HFFc6 (cell line): ENCODE results near the gene ANKRD17. TPM values are rescaled to one million over a fixed set of nuclear protein-coding genes. Genes with fewer than 3 reads are reported as not detected.

Experiments used
- DNase-seq: peaks from one replicate; pipeline ENCODE4 v3.0.0-alpha.2; 2018
- H3K27ac Mint-ChIP-seq: 2 replicates; pipeline ENCODE4 v1.8.0; 2020; ENCODE audit warnings: mild to moderate bottlenecking, mixed read lengths
- H3K27me3 Mint-ChIP-seq: 2 replicates; pipeline ENCODE4 v1.8.0; 2021; ENCODE audit warnings: mild to moderate bottlenecking, moderate library complexity, mixed read lengths; ENCODE audit not compliant: insufficient read depth
- H3K36me3 Mint-ChIP-seq: 2 replicates; pipeline ENCODE4 v1.8.0; 2021; ENCODE audit warnings: low read depth, mixed read lengths
- H3K4me1 Mint-ChIP-seq: 2 replicates; pipeline ENCODE4 v1.8.0; 2020; ENCODE audit warnings: low read depth, mixed read lengths
- H3K4me3 Mint-ChIP-seq: 2 replicates; pipeline ENCODE4 v1.8.0; 2020; ENCODE audit warnings: mild to moderate bottlenecking, moderate library complexity, mixed read lengths
- H3K9me3 Mint-ChIP-seq: 2 replicates; pipeline ENCODE4 v1.8.0; 2020; ENCODE audit warnings: mild to moderate bottlenecking, mixed read lengths
- CTCF ChIP-seq: fragments of 200-600 bp; sonication (generic); IDR thresholded peaks from 2 replicates; pipeline ENCODE4 v1.5.0; 2021; ENCODE audit warnings: antibody characterized with exemption, mild to moderate bottlenecking
- total RNA-seq, 6 experiments: library from RNA; stranded (reverse); fragmentation: NEBNext Ultra II Directional; extraction: Animal tissue kit (Norgen Biotek cat#: 25700); gene quantifications; 2 replicates in 1 of 6; 3 replicates in 5 of 6; pipeline ENCODE4 v1.2.3, GENCODE V29; 2021

ANKRD17 gene
- total RNA-seq, 6 experiments from 2014 or later, result 51.7 to 61.0 (median 56.4) TPM

GRCh38 chr4:73194064-73194463 lies 64.5 kb downstream of the ANKRD17 start:
- Mint-ChIP-seq H3K4me1 (peaks cover 50% of the 10 kb centered on the region), H3K27ac (no peak overlapping the region), H3K4me3 (no peak overlapping the region), H3K27me3 (no peaks in the 10 kb centered on the region), H3K36me3 (peaks cover 13% of the 10 kb centered on the region; the same call in 1 of the 2 replicates), H3K9me3 (peaks cover 6% of the 10 kb centered on the region; the same call in 1 of the 2 replicates)
- no peak for DNase-seq
- TF ChIP-seq CTCF, result no peak

GRCh38 chr4:73193659-73194058 lies 64.9 kb downstream of the ANKRD17 start:
- Mint-ChIP-seq H3K27ac (no peak overlapping the region), H3K4me1 (peaks cover 50% of the 10 kb centered on the region), H3K36me3 (peaks cover 17% of the 10 kb centered on the region; the same call in 1 of the 2 replicates), H3K4me3 (no peak overlapping the region), H3K9me3 (peaks cover 6% of the 10 kb centered on the region; the same call in 1 of the 2 replicates), H3K27me3 (no peaks in the 10 kb centered on the region)
- no peak for TF ChIP-seq CTCF
- no peak for DNase-seq

GRCh38 chr4:73193155-73193554 lies 65.4 kb downstream of the ANKRD17 start:
- Mint-ChIP-seq H3K4me1 (peaks cover 47% of the 10 kb centered on the region), H3K27me3 (peaks cover 3% of the 10 kb centered on the region; the same call in 1 of the 2 replicates), H3K4me3 (no peak overlapping the region), H3K36me3 (peaks cover 21% of the 10 kb centered on the region; the same call in 1 of the 2 replicates), H3K27ac (no peak overlapping the region), H3K9me3 (peaks cover 6% of the 10 kb centered on the region; the same call in 1 of the 2 replicates)
- no peak for TF ChIP-seq CTCF
- no peak for DNase-seq

- H3K36me3 Mint-ChIP-seq, result peaks cover 21% of the 10 kb centered on the region
- H3K27me3 Mint-ChIP-seq, result peaks cover 3% of the 10 kb centered on the region; the same call in 1 of the 2 replicates
- no peak for DNase-seq
- H3K4me3 Mint-ChIP-seq, result no peak overlapping the region
- H3K9me3 Mint-ChIP-seq, result peaks cover 6% of the 10 kb centered on the region; the same call in 1 of the 2 replicates
- TF ChIP-seq CTCF, result no peak
- H3K4me1 Mint-ChIP-seq, result peaks cover 42% of the 10 kb centered on the region
- H3K27ac Mint-ChIP-seq, result no peak overlapping the region
Measured at GRCh38 chr4:73189274-73189810, 69.3 kb downstream of the ANKRD17 start.

- Mint-ChIP-seq H3K36me3 (peaks cover 21% of the 10 kb centered on the region), H3K4me3 (no peak overlapping the region; the same call in 1 of the 2 replicates), H3K27ac (peak overlapping the region; percentile 16; the same call in 1 of the 2 replicates), H3K27me3 (peaks cover 3% of the 10 kb centered on the region), H3K4me1 (peaks cover 28% of the 10 kb centered on the region), H3K9me3 (peaks cover 6% of the 10 kb centered on the region; the same call in 1 of the 2 replicates)
- no peak for DNase-seq
- no peak for TF ChIP-seq CTCF
Measured at GRCh38 chr4:73187325-73187724, 71.3 kb downstream of the ANKRD17 start.
